HG03139 (cell line): Measurements from ENCODE around the gene KRT23.

Experiments
- ATAC-seq: cut with Tn5 transposase; IDR thresholded peaks from one replicate; pipeline ENCODE4 v1.9.1; 2021; ENCODE audit not compliant: unreplicated experiment

KRT23 gene

DNA sequence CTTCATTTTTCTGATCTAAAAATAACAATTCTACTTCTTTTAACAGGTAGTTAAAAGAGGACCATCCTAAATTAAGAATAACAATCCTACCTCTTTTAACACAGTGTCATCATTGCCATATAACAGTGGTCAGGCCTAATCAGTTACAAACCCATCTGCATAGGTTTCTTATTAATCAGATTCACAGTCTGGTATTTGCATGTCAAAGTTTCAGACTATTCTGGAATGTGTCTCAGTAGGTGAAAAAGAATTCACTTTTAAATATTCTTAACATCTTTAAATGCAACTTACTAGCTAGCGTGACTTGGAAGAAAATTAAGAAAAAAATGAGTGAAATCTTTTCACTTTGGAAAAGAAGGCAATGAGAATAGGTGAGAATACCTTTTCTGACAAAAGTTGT, 63.6 kb downstream of the KRT23 start:
- no peak for ATAC-seq

DNA sequence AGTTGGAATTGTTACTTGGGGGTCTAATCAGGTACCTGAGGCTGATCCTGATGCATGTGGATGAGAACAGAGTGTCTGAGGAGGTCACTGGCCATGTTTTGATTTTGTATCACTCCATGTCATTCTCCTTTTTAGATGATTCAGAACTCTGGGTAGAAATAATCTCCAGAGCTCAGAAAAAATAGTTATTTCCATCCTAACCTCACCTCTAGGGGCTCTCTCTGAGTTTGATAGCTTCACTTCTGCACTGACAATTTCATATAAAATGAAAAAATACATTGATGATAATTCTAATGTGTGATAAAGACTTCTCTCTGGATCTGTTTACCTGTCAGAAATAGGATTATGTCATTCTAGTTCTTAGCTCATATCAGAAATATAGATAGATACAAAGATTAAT, 64.2 kb downstream of the KRT23 start:
- ATAC-seq: no peak
